HT-29 (cell line): ENCODE data around the gene SUMO3. TPM values are rescaled to one million over a fixed set of nuclear protein-coding genes. Genes with fewer than 3 reads are reported as not detected.

Experiments
- DNase-seq: peaks from one replicate; pipeline ENCODE4 v3.0.0-alpha.2; 2015; ENCODE audit warnings: low spot score
- total RNA-seq: library from RNA; depleted of rRNA; stranded (reverse); fragments of >200 nt; shearing (Covaris generic); gene quantifications from 2 replicates; pipeline ENCODE4 v1.2.3, GENCODE V29; 2014

Gene SUMO3
- total RNA-seq, 1 experiment from 2014 or later = 90.3 TPM

- DNase-seq = no peak
Measured at GRCh38 chr21:44779417-44780136, 38.3 kb downstream of the SUMO3 start.

GRCh38 chr21:44778983-44779382 lies 38.9 kb downstream of the SUMO3 start:
- no peak for DNase-seq

- peak; percentile 53 for DNase-seq
Measured at GRCh38 chr21:44778499-44778911, 39.4 kb downstream of the SUMO3 start.

DNA sequence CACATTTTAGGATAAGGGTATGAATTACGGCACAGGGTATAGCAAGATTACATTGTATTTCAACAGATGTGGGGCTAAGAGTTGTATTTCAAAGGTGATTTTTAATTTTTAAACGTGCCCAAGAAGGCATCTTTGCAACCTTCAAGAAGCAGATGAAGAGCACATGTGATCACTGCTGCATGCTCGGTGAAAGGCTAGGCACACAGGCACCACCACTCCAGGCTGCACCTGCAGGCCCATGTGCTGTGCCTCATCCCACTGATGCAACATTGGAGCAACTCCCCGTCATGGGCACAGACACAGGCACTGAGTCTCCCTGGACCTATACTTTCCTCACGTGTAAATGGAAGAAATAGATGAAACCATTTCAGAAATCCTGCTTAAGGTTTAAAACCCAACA lies 39.8 kb downstream of the SUMO3 start:
- no peak for DNase-seq

- DNase-seq = no peak
Measured at GRCh38 chr21:44774972-44775371, 42.9 kb downstream of the SUMO3 start.

DNA sequence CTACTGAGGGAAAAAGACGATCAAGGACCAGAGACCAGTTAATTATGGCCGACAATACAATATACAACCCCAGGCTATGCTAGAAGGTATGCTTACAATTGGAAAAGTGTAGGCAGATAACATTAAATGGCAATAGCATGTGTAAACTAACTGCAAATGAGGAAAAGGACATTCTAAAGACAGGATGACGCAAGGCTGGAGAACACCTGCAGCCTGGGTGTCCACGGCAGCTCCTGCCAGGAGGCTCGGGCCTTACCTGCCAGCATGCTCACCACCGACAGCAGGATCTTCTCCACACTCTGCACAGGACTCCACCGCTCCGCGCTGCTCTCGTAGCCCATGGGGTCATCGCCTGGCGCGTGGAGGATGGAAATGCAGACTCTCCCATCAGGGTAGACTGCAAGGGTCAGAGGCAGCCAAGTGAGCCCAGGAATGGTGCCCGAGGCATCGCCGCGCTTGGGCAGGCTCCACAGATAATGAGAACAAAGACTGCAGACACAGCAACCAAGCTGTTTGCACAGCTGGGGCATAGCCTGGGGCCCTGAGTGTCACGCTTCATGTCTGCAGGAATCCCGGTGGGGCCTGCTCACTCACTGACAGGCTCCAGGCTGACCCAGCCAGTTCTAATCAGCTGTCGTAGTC lies 44.5 kb downstream of the SUMO3 start:
- DNase-seq = no peak

GRCh38 chr21:44771896-44772525 lies 45.9 kb downstream of the SUMO3 start:
- DNase-seq = no peak

GRCh38 chr21:44767834-44768831 lies 49.7 kb downstream of the SUMO3 start:
- no peak for DNase-seq

GRCh38 chr21:44766818-44767354 lies 51.0 kb downstream of the SUMO3 start:
- no peak for DNase-seq

DNA sequence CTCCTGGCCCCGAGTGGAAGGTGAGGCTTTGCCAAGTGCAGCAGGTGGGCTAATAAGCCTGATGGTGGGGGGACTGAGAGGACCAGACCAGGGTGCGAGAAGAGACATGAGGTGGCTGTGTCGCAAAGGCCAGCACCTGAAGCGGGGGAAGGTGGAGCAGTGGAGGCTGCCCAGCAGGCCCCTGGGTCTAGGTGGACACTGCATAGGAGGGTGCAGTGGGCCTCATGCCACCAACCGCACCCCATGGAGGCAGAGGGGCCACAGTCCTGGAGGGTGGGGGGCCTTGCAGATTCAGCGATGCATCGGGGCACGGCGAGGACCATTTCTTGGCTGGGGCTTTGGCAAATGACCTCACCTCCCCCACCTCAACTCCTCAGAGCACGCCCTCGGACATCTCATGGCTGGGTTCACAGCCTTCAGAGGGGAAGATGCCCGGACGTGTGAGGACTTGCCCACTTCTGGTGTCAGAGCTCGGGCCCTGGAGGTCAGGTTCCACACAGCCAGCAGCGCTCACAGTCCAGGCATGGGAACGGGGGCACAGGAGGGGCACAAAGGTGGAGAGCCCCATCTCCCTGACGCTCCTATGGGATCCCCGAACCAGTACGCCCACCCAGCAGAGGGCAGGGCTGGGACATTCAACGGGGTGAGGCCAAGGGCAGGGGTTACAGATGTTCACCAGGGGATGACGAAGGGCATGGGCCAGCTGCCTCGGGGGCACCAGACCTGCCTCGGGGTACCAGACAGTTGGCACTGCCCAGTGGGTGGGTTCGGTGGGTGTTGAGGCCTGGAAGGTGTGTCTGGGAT lies 51.6 kb downstream of the SUMO3 start:
- DNase-seq = no peak

- no peak for DNase-seq
Measured at GRCh38 chr21:44765231-44766013, 52.4 kb downstream of the SUMO3 start.

DNA sequence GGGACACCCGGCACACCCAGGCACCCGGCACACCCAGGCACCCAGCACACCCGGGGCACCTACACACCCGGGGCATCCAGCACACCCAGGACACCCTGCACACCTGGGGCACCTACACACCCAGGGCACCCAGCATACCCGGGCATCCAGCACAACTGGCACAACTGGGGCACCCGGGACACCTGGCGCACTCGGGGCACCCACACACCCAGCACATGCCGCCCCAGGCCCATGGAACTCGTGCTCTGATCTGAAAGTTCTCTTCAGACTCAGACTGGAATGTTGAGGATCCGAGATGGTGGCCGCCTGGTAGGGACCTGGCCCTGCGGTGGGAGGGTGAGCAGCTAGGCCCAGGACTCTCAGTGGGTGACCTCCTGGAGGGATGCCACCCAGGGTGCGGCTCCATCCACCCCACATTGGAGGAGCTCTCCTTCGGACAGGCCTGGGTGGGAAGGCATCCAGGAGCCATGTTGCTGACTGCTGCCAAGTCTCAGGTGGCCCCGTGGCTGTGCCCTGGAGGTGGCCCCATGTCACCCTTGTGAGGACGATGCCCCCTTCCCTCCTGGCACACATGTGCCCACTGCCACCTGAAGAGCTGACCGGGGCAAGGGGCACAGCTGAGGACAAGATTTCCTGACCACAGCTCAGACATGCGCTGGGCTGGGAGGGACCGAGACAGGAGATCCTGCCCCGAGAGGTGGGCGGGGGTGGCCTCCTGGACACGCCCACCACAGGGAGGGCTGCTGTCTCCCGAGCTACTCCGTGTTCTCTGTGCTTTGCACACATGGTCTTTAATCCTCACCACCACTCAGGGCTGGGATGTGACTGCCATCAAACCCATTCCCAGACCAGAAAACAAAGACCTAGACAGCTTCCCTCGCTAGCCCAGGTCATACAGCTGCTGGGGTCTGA lies 53.3 kb downstream of the SUMO3 start:
- DNase-seq = no peak

GRCh38 chr21:44763451-44764318 lies 54.2 kb downstream of the SUMO3 start:
- DNase-seq = no peak

- DNase-seq = no peak
Measured at GRCh38 chr21:44763050-44763378, 54.8 kb downstream of the SUMO3 start.

- DNase-seq = no peak
Measured at GRCh38 chr21:44762221-44763049, 55.4 kb downstream of the SUMO3 start.

- peak; percentile 19 for DNase-seq
Measured at GRCh38 chr21:44761747-44762208, 56.1 kb downstream of the SUMO3 start.
